IMR-90 (cell line): ENCODE measurements around the gene PDE11A.

Experiments used
- CEBPB ChIP-seq: IDR thresholded peaks from 2 replicates; pipeline ENCODE4 v1.6.1; 2012; ENCODE audit warnings: low read depth, low read length, improper control_type of control experiment
- RCOR1 ChIP-seq: IDR thresholded peaks from 2 replicates; pipeline ENCODE4 v1.6.1; 2012; ENCODE audit warnings: mild to moderate bottlenecking, low read length, improper control_type of control experiment; ENCODE audit not compliant: insufficient replicate concordance
- SMC3 ChIP-seq: fragments of 150-350 bp; IDR thresholded peaks from 2 replicates; pipeline ENCODE4 v1.6.1; 2016; ENCODE audit warnings: low read depth, mild to moderate bottlenecking, antibody characterized with exemption, low read length, moderate library complexity
- TF ChIP-seq, protein P1 (sequence below): fragments of 150-350 bp; IDR thresholded peaks from 2 replicates; pipeline ENCODE4 v1.6.1; 2016; ENCODE audit warnings: low read depth, mild to moderate bottlenecking, low read length, moderate library complexity, borderline replicate concordance
- TF ChIP-seq, protein P2 (sequence below): conservative IDR thresholded peaks from 2 replicates; pipeline ENCODE4 v1.5.1; 2012; ENCODE audit warnings: mild to moderate bottlenecking, low read depth, low read length, improper control_type of control experiment

DNA sequence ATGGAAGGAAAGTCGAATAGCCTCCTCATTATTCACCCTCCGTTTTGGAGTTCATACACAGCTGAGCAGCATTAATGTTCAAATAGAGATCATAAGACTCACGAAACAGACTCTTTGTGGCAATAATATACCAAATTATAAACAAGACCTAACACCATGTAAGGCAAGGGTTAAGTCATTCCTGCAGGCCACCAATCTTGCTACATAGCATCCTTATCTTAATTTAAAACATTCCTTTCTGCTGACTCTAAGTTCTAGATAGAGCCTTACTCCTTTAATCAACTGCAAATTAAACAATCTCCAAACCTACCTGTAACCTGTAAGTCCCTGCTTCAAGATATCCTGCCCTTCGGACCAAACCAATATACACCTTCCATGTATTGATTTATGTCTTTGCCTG lies 178.0 kb downstream of the PDE11A start:
- TF ChIP-seq RCOR1 (no peak), CEBPB (no peak), SMC3 (no peak)
- TF ChIP-seq, protein P1, sequence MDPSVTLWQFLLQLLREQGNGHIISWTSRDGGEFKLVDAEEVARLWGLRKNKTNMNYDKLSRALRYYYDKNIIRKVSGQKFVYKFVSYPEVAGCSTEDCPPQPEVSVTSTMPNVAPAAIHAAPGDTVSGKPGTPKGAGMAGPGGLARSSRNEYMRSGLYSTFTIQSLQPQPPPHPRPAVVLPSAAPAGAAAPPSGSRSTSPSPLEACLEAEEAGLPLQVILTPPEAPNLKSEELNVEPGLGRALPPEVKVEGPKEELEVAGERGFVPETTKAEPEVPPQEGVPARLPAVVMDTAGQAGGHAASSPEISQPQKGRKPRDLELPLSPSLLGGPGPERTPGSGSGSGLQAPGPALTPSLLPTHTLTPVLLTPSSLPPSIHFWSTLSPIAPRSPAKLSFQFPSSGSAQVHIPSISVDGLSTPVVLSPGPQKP: no peak
- TF ChIP-seq, protein P2, sequence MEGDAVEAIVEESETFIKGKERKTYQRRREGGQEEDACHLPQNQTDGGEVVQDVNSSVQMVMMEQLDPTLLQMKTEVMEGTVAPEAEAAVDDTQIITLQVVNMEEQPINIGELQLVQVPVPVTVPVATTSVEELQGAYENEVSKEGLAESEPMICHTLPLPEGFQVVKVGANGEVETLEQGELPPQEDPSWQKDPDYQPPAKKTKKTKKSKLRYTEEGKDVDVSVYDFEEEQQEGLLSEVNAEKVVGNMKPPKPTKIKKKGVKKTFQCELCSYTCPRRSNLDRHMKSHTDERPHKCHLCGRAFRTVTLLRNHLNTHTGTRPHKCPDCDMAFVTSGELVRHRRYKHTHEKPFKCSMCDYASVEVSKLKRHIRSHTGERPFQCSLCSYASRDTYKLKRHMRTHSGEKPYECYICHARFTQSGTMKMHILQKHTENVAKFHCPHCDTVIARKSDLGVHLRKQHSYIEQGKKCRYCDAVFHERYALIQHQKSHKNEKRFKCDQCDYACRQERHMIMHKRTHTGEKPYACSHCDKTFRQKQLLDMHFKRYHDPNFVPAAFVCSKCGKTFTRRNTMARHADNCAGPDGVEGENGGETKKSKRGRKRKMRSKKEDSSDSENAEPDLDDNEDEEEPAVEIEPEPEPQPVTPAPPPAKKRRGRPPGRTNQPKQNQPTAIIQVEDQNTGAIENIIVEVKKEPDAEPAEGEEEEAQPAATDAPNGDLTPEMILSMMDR: no peak
